ENCODE measurements around the gene STK38L. TPM values are rescaled to one million over a fixed set of nuclear protein-coding genes. Genes with fewer than 3 reads are reported as not detected.

The STK38L gene
- total and polyA plus RNA-seq, 9 donors: 12.8 to 25.0 (median 20.5) TPM

GRCh38 chr12:27246141-27246540, 2.1 kb downstream of the STK38L start:
- Histone ChIP-seq H3K4me3 (ENCODE audit: low read length) (no peak overlapping the region), H3K27ac (ENCODE audit: low read length) (no peak overlapping the region)
- 100% methylated on average over 1 of the region's 2 CpGs for WGBS (ENCODE audit: insufficient coverage)

GRCh38 chr12:27246774-27247173, 2.7 kb downstream of the STK38L start:
- WGBS (ENCODE audit: insufficient coverage): no CpG with 5 or more reads among the region's 5 CpGs

More at GRCh38 chr12:27246141-27246540, 2.1 kb downstream of the STK38L start:
- H3K27me3 ChIP-seq (ENCODE audit: control insufficient read depth, insufficient read depth, low read length): no peaks in the 10 kb centered on the region
- H3K36me3 ChIP-seq (ENCODE audit: control insufficient read depth, insufficient read depth, low read length): no peaks in the 10 kb centered on the region
- H3K9me3 ChIP-seq (replicated peaks; ENCODE audit: control insufficient read depth, low read depth, low read length): no peaks in the 10 kb centered on the region
- no peaks in the 10 kb centered on the region for H3K4me1 ChIP-seq (ENCODE audit: control insufficient read depth, insufficient read depth, low read length)
- DNase-seq: no peak

GRCh38 chr12:27252934-27253333, 8.8 kb downstream of the STK38L start:
- 100% methylated on average over 1 of the region's 2 CpGs for WGBS (ENCODE audit: insufficient coverage)
- H3K4me1 ChIP-seq (ENCODE audit: control insufficient read depth, insufficient read depth, low read length): no peaks in the 10 kb centered on the region

More at GRCh38 chr12:27246774-27247173, 2.7 kb downstream of the STK38L start:
- Histone ChIP-seq H3K36me3 (ENCODE audit: control insufficient read depth, insufficient read depth, low read length) (no peaks in the 10 kb centered on the region), H3K27me3 (ENCODE audit: control insufficient read depth, insufficient read depth, low read length) (no peaks in the 10 kb centered on the region), H3K9me3 (replicated peaks; ENCODE audit: control insufficient read depth, low read depth, low read length) (no peaks in the 10 kb centered on the region), H3K4me3 (ENCODE audit: low read length) (no peak overlapping the region), H3K27ac (ENCODE audit: low read length) (no peak overlapping the region), H3K4me1 (ENCODE audit: control insufficient read depth, insufficient read depth, low read length) (no peaks in the 10 kb centered on the region)
- no peak for DNase-seq

GRCh38 chr12:27253347-27253746, 9.3 kb downstream of the STK38L start:
- Histone ChIP-seq H3K36me3 (ENCODE audit: control insufficient read depth, insufficient read depth, low read length) (no peaks in the 10 kb centered on the region), H3K4me3 (ENCODE audit: low read length) (no peak overlapping the region), H3K4me1 (ENCODE audit: control insufficient read depth, insufficient read depth, low read length) (no peaks in the 10 kb centered on the region), H3K27ac (ENCODE audit: low read length) (no peak overlapping the region), H3K27me3 (ENCODE audit: control insufficient read depth, insufficient read depth, low read length) (no peaks in the 10 kb centered on the region), H3K9me3 (replicated peaks; ENCODE audit: control insufficient read depth, low read depth, low read length) (no peaks in the 10 kb centered on the region)
- DNase-seq: no peak
- WGBS (ENCODE audit: insufficient coverage): 90% methylated on average over 2 of the region's 2 CpGs

More at GRCh38 chr12:27252934-27253333, 8.8 kb downstream of the STK38L start:
- H3K27me3 ChIP-seq (ENCODE audit: control insufficient read depth, insufficient read depth, low read length): no peaks in the 10 kb centered on the region
- no peaks in the 10 kb centered on the region for H3K36me3 ChIP-seq (ENCODE audit: control insufficient read depth, insufficient read depth, low read length)
- DNase-seq: no peak
- H3K4me3 ChIP-seq (ENCODE audit: low read length): no peak overlapping the region
- no peaks in the 10 kb centered on the region for H3K9me3 ChIP-seq (replicated peaks; ENCODE audit: control insufficient read depth, low read depth, low read length)
- H3K27ac ChIP-seq (ENCODE audit: low read length): no peak overlapping the region

GRCh38 chr12:27255806-27256205, 11.7 kb downstream of the STK38L start:
- no peak overlapping the region for H3K27ac ChIP-seq (ENCODE audit: low read length)
- 89% methylated on average over 3 of the region's 3 CpGs for WGBS (ENCODE audit: insufficient coverage)
- H3K4me3 ChIP-seq (ENCODE audit: low read length): no peak overlapping the region
- H3K36me3 ChIP-seq (ENCODE audit: control insufficient read depth, insufficient read depth, low read length): no peaks in the 10 kb centered on the region
- H3K9me3 ChIP-seq (replicated peaks; ENCODE audit: control insufficient read depth, low read depth, low read length): no peaks in the 10 kb centered on the region
- H3K27me3 ChIP-seq (ENCODE audit: control insufficient read depth, insufficient read depth, low read length): no peaks in the 10 kb centered on the region
- H3K4me1 ChIP-seq (ENCODE audit: control insufficient read depth, insufficient read depth, low read length): no peaks in the 10 kb centered on the region
- DNase-seq: no peak

GRCh38 chr12:27257104-27257843, 13.2 kb downstream of the STK38L start:
- no peak for DNase-seq
- WGBS (ENCODE audit: insufficient coverage): 83% methylated on average over 1 of the region's 2 CpGs
- Histone ChIP-seq H3K27ac (ENCODE audit: low read length) (no peak overlapping the region), H3K36me3 (ENCODE audit: control insufficient read depth, insufficient read depth, low read length) (no peaks in the 10 kb centered on the region), H3K27me3 (ENCODE audit: control insufficient read depth, insufficient read depth, low read length) (no peaks in the 10 kb centered on the region), H3K4me1 (ENCODE audit: control insufficient read depth, insufficient read depth, low read length) (no peaks in the 10 kb centered on the region), H3K9me3 (replicated peaks; ENCODE audit: control insufficient read depth, low read depth, low read length) (no peaks in the 10 kb centered on the region), H3K4me3 (ENCODE audit: low read length) (no peak overlapping the region)

GRCh38 chr12:27260746-27261145, 16.7 kb downstream of the STK38L start:
- H3K27ac ChIP-seq (ENCODE audit: low read length): no peak overlapping the region

GRCh38 chr12:27261866-27262265, 17.8 kb downstream of the STK38L start:
- Histone ChIP-seq H3K36me3 (ENCODE audit: control insufficient read depth, insufficient read depth, low read length) (no peaks in the 10 kb centered on the region), H3K9me3 (replicated peaks; ENCODE audit: control insufficient read depth, low read depth, low read length) (no peaks in the 10 kb centered on the region), H3K27ac (ENCODE audit: low read length) (no peak overlapping the region), H3K4me3 (ENCODE audit: low read length) (no peak overlapping the region), H3K4me1 (ENCODE audit: control insufficient read depth, insufficient read depth, low read length) (no peaks in the 10 kb centered on the region), H3K27me3 (ENCODE audit: control insufficient read depth, insufficient read depth, low read length) (no peaks in the 10 kb centered on the region)
- no CpG with 5 or more reads among the region's 3 CpGs for WGBS (ENCODE audit: insufficient coverage)
- no peak for DNase-seq

More at GRCh38 chr12:27260746-27261145, 16.7 kb downstream of the STK38L start:
- DNase-seq: no peak
- Histone ChIP-seq H3K36me3 (ENCODE audit: control insufficient read depth, insufficient read depth, low read length) (no peaks in the 10 kb centered on the region), H3K4me1 (ENCODE audit: control insufficient read depth, insufficient read depth, low read length) (no peaks in the 10 kb centered on the region), H3K27me3 (ENCODE audit: control insufficient read depth, insufficient read depth, low read length) (no peaks in the 10 kb centered on the region), H3K4me3 (ENCODE audit: low read length) (no peak overlapping the region), H3K9me3 (replicated peaks; ENCODE audit: control insufficient read depth, low read depth, low read length) (no peaks in the 10 kb centered on the region)
- WGBS (ENCODE audit: insufficient coverage): no CpG with 5 or more reads among the region's 4 CpGs

- H3K27ac ChIP-seq (ENCODE audit: low read length): no peak overlapping the region
- H3K9me3 ChIP-seq (replicated peaks; ENCODE audit: control insufficient read depth, low read depth, low read length): peaks cover 3% of the 10 kb centered on the region
- H3K4me1 ChIP-seq (ENCODE audit: control insufficient read depth, insufficient read depth, low read length): no peaks in the 10 kb centered on the region
- no peak overlapping the region for H3K4me3 ChIP-seq (ENCODE audit: low read length)
- no peak for DNase-seq
- H3K27me3 ChIP-seq (ENCODE audit: control insufficient read depth, insufficient read depth, low read length): no peaks in the 10 kb centered on the region
- no CpG with 5 or more reads among the region's 4 CpGs for WGBS (ENCODE audit: insufficient coverage)
- no peaks in the 10 kb centered on the region for H3K36me3 ChIP-seq (ENCODE audit: control insufficient read depth, insufficient read depth, low read length)
Observed at GRCh38 chr12:27270148-27270547, 26.1 kb downstream of the STK38L start.

GRCh38 chr12:27271206-27271605, 27.1 kb downstream of the STK38L start:
- no CpG with 5 or more reads among the region's 2 CpGs for WGBS (ENCODE audit: insufficient coverage)
- no peaks in the 10 kb centered on the region for H3K27me3 ChIP-seq (ENCODE audit: control insufficient read depth, insufficient read depth, low read length)
- H3K27ac ChIP-seq (ENCODE audit: low read length): no peak overlapping the region
- DNase-seq: no peak
- no peaks in the 10 kb centered on the region for H3K4me1 ChIP-seq (ENCODE audit: control insufficient read depth, insufficient read depth, low read length)
- no peaks in the 10 kb centered on the region for H3K36me3 ChIP-seq (ENCODE audit: control insufficient read depth, insufficient read depth, low read length)
- peaks cover 3% of the 10 kb centered on the region for H3K9me3 ChIP-seq (replicated peaks; ENCODE audit: control insufficient read depth, low read depth, low read length)
- H3K4me3 ChIP-seq (ENCODE audit: low read length): no peak overlapping the region
